Astrocyte of the cerebellum (primary cell): Measurements from ENCODE around the gene NLGN4X.

Source experiments
- DNase-seq: peaks from one replicate; pipeline ENCODE4 v3.0.0-alpha.2; 2011; ENCODE audit warnings: low read depth
- H3K4me3 ChIP-seq: 2 replicates; pipeline ENCODE4 v1.5.1; 2011; ENCODE audit warnings: mild to moderate bottlenecking, low read depth, low read length, moderate library complexity
- CTCF ChIP-seq: IDR thresholded peaks from 2 replicates; pipeline ENCODE4 v1.5.1; 2012; ENCODE audit warnings: low read length, low read depth, moderate library complexity, mild to moderate bottlenecking; ENCODE audit errors: missing control alignments
- in situ Hi-C: cut with HindIII; loops from 2 replicates; pipeline ENCODE4 v1.10.0; 2017; ENCODE audit warnings: low sequenced_read_pairs

NLGN4X gene

DNA sequence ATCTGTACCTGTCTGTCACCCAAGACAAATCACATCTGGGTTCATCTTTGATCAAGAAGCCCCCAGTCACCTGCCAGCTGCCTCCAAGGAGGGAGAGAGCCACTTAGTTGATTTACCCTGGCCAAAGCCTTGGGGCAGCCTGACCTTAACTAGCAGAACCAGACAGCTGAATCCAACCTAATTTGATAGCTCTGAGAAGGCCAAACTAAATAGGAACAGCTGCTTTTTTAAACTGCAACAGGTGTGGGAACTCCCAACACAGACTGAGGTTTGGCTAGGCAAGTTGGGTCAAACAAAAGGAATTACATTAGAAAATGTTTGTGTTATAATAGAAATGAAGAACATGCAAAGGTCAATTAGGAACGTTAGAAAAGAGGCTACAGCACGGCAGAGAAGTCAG lies 375.7 kb downstream of the NLGN4X start:
- in situ Hi-C loops: no loop called here
- no peak for TF ChIP-seq CTCF
- no peak for DNase-seq
- no peak overlapping the region for H3K4me3 ChIP-seq

- TF ChIP-seq CTCF: no peak
- no peak overlapping the region for H3K4me3 ChIP-seq
- in situ Hi-C loops: no loop called here
- no peak for DNase-seq
These were observed 386.1 kb downstream of the NLGN4X start for GRCh38 chrX:5842601-5843000.
